SK-N-MC (cell line): ENCODE data around the gene CLMP.

Experiments used
- EZH2 ChIP-seq: fragments of 200-600 bp; sonication (generic); IDR thresholded peaks from one replicate; pipeline ENCODE4 v1.6.1; 2017; ENCODE audit warnings: antibody characterized with exemption
- POLR2AphosphoS5 ChIP-seq: IDR thresholded peaks from 2 replicates; pipeline ENCODE4 v1.6.1; 2012; ENCODE audit warnings: mild to moderate bottlenecking, low read depth, low read length, borderline replicate concordance

- TF ChIP-seq POLR2AphosphoS5, result no peak
- TF ChIP-seq EZH2, result no peak
Measured at GRCh38 chr11:123159183-123159857, 35.7 kb downstream of the CLMP start.
